ENCODE measurements around the gene RNF213. TPM values are rescaled to one million over a fixed set of nuclear protein-coding genes. Genes with fewer than 3 reads are reported as not detected.
"Not testable (repeated sequence)": the region's sequence is repeated elsewhere in the genome, so short reads cannot be mapped to it uniquely, and the experiment has no call there.

The RNF213 gene
- total and polyA plus RNA-seq, 10 of the 15 experiments (the other 5 are each of a cell fraction or from before 2014, with no cell fraction given): 18.6 to 145 (median 65.8) TPM

DNA sequence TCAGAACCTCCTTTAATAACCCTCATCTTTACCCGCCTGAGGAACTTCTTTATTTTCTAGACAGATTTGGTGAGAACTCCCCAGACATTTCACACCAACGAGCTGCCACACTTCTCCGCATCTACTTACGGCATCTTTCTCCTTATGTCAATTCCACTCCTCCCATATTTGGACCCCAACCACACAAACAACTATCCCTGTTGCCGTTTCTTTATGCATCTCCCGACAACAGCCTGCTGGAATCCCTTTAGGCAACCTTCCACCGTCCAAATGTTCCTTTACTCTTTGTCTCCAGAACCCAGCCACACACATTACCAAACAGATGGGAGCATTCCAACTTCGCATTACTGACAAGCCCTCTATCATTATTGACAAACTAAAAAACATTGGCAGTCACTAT is 145.5 kb downstream of the RNF213 start:
- ChIA-PET POLR2A (no interaction called here), SMC1A (ENCODE audit: uncharacterized antibody, unreplicated experiment) (no interaction called here)

DNA sequence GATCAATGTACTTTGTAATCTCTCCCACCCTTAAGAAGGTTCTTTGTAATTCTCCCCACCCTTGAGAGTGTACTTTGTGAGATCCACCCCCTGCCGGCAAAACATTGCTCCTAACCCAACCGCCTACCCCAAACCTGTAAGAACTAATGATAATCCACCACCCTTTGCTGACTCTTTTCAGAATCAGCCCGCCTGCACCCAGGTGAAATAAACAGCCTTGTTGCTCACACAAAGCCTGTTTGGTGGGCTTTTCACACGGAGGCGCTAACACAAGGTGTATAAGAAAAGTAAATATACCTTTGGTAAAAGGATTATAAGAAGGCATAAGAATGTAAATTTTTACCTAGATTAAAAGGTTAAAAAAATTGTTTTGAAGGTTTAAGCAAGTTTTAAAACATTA is 147.3 kb downstream of the RNF213 start:
- H3K27me3 ChIP-seq (replicated peaks in 1 of 2; ENCODE audit: control insufficient read depth in 2 of 2, insufficient read depth in 2 of 2, low read length in 1 of 2); H4K20me1 ChIP-seq (ENCODE audit: control insufficient read depth, insufficient read depth); CTCF ChIA-PET; in situ Hi-C loops (cut with MboI); DNase-seq (ENCODE audit: low read depth, low spot score); H3K9me3 ChIP-seq (replicated peaks; ENCODE audit: control insufficient read depth, insufficient read depth, low read length); H3K27ac ChIP-seq (ENCODE audit: control insufficient read depth, insufficient read depth); POLR2A ChIA-PET; RAD21 ChIA-PET (ENCODE audit: unreplicated experiment); H3K36me3 ChIP-seq (ENCODE audit: control insufficient read depth in 2 of 2, insufficient read depth in 2 of 2, low read length in 1 of 2); SMC1A ChIA-PET (ENCODE audit: uncharacterized antibody, unreplicated experiment); H3K79me2 ChIP-seq (ENCODE audit: control insufficient read depth, insufficient read depth, low read length); H3K4me1 ChIP-seq (ENCODE audit: control insufficient read depth, insufficient read depth, low read length); H3K9ac ChIP-seq (ENCODE audit: control insufficient read depth, insufficient read depth, low read length); H3K4me3 ChIP-seq; H3K4me2 ChIP-seq (ENCODE audit: control insufficient read depth, insufficient read depth); FAIRE-seq; intact Hi-C loops (cut with micrococcal nuclease; ENCODE audit: unreplicated experiment); ATAC-seq; H2AFZ ChIP-seq (ENCODE audit: control insufficient read depth, low read depth, low read length); BruUV-seq (replicated peaks): not testable (repeated sequence)
- 67% methylated on average over 5 of the region's 5 CpGs for WGBS (ENCODE audit: insufficient coverage, insufficient replicate concordance, low lambda C conversion rate, missing lambda C conversion rate)

More for the DNA sequence above, 145.5 kb downstream of the RNF213 start:
- H3K4me1 ChIP-seq (ENCODE audit: control insufficient read depth, insufficient read depth, low read length): no peaks in the 10 kb centered on the region
- H4K20me1 ChIP-seq (ENCODE audit: control insufficient read depth, insufficient read depth): no peaks in the 10 kb centered on the region
- no peak overlapping the region for H3K9ac ChIP-seq (ENCODE audit: control insufficient read depth, insufficient read depth, low read length)
- intact Hi-C loops (cut with micrococcal nuclease; ENCODE audit: unreplicated experiment) (no loop called here), in situ Hi-C loops (cut with MboI) (no loop called here)
- CTCF ChIA-PET: no interaction called here
- no peaks in the 10 kb centered on the region for H3K79me2 ChIP-seq (ENCODE audit: control insufficient read depth, insufficient read depth, low read length)
- no TSS peak for BruUV-seq (replicated peaks)
- DNase-seq (ENCODE audit: low read depth, low spot score): no peak
- H3K27me3 ChIP-seq (replicated peaks in 1 of 2; ENCODE audit: control insufficient read depth in 2 of 2, insufficient read depth in 2 of 2, low read length in 1 of 2): peaks cover 0 to 2% of the 10 kb centered on the region in 2 experiments; a peak in 1 of 4 replicates
- 51% methylated on average over 8 of the region's 8 CpGs for WGBS (ENCODE audit: insufficient coverage, insufficient replicate concordance, low lambda C conversion rate, missing lambda C conversion rate)
- no peak for FAIRE-seq
- H3K9me3 ChIP-seq (replicated peaks; ENCODE audit: control insufficient read depth, insufficient read depth, low read length): no peaks in the 10 kb centered on the region
- H3K36me3 ChIP-seq (ENCODE audit: control insufficient read depth in 2 of 2, insufficient read depth in 2 of 2, low read length in 1 of 2): no peaks in the 10 kb centered on the region
- H3K4me3 ChIP-seq: no peak overlapping the region
- TF ChIP-seq, protein P1, sequence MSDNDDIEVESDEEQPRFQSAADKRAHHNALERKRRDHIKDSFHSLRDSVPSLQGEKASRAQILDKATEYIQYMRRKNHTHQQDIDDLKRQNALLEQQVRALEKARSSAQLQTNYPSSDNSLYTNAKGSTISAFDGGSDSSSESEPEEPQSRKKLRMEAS (IDR thresholded peaks at IDR 0.05; ENCODE audit: low read depth, low read length): no peak
- TF ChIP-seq ASH2L (IDR thresholded peaks at IDR 0.05; ENCODE audit: borderline replicate concordance, low read depth) (no peak), EGR1 (IDR thresholded peaks at IDR 0.05; ENCODE audit: borderline replicate concordance in 1 of 2, low read depth in 2 of 2, low read length in 2 of 2) (no peak), HDGF (IDR thresholded peaks at IDR 0.05) (no peak), BRCA1 (IDR thresholded peaks at IDR 0.05; ENCODE audit: low read depth, low read length) (no peak), ESRRA (IDR thresholded peaks at IDR 0.05; ENCODE audit: low read length) (no peak), SIX5 (IDR thresholded peaks at IDR 0.05; ENCODE audit: low read depth, low read length, severe bottlenecking) (no peak), YBX1 (IDR thresholded peaks at IDR 0.05) (no peak), YY1 (IDR thresholded peaks at IDR 0.05; ENCODE audit: low read depth, low read length) (no peak), SRF (IDR thresholded peaks at IDR 0.05; ENCODE audit: low read depth in 2 of 2, low read length in 2 of 2) (no peak), SMARCA5 (IDR thresholded peaks at IDR 0.05) (no peak), STAT1 (conservative IDR thresholded peaks at IDR 0.05) (no peak)
- TF ChIP-seq, protein P2, sequence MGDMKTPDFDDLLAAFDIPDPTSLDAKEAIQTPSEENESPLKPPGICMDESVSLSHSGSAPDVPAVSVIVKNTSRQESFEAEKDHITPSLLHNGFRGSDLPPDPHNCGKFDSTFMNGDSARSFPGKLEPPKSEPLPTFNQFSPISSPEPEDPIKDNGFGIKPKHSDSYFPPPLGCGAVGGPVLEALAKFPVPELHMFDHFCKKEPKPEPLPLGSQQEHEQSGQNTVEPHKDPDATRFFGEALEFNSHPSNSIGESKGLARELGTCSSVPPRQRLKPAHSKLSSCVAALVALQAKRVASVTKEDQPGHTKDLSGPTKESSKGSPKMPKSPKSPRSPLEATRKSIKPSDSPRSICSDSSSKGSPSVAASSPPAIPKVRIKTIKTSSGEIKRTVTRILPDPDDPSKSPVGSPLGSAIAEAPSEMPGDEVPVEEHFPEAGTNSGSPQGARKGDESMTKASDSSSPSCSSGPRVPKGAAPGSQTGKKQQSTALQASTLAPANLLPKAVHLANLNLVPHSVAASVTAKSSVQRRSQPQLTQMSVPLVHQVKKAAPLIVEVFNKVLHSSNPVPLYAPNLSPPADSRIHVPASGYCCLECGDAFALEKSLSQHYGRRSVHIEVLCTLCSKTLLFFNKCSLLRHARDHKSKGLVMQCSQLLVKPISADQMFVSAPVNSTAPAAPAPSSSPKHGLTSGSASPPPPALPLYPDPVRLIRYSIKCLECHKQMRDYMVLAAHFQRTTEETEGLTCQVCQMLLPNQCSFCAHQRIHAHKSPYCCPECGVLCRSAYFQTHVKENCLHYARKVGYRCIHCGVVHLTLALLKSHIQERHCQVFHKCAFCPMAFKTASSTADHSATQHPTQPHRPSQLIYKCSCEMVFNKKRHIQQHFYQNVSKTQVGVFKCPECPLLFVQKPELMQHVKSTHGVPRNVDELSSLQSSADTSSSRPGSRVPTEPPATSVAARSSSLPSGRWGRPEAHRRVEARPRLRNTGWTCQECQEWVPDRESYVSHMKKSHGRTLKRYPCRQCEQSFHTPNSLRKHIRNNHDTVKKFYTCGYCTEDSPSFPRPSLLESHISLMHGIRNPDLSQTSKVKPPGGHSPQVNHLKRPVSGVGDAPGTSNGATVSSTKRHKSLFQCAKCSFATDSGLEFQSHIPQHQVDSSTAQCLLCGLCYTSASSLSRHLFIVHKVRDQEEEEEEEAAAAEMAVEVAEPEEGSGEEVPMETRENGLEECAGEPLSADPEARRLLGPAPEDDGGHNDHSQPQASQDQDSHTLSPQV (IDR thresholded peaks at IDR 0.05): no peak
- TF ChIP-seq, protein P3, sequence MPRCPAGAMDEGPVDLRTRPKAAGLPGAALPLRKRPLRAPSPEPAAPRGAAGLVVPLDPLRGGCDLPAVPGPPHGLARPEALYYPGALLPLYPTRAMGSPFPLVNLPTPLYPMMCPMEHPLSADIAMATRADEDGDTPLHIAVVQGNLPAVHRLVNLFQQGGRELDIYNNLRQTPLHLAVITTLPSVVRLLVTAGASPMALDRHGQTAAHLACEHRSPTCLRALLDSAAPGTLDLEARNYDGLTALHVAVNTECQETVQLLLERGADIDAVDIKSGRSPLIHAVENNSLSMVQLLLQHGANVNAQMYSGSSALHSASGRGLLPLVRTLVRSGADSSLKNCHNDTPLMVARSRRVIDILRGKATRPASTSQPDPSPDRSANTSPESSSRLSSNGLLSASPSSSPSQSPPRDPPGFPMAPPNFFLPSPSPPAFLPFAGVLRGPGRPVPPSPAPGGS (IDR thresholded peaks at IDR 0.05; ENCODE audit: borderline replicate concordance, insufficient read depth, low read depth, low read length, poor library complexity, severe bottlenecking): no peak
- TF ChIP-seq, protein P4, sequence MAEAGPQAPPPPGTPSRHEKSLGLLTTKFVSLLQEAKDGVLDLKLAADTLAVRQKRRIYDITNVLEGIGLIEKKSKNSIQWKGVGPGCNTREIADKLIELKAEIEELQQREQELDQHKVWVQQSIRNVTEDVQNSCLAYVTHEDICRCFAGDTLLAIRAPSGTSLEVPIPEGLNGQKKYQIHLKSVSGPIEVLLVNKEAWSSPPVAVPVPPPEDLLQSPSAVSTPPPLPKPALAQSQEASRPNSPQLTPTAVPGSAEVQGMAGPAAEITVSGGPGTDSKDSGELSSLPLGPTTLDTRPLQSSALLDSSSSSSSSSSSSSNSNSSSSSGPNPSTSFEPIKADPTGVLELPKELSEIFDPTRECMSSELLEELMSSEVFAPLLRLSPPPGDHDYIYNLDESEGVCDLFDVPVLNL (IDR thresholded peaks at IDR 0.05; ENCODE audit: low read depth, low read length): no peak
- no peak overlapping the region for H3K4me2 ChIP-seq (ENCODE audit: control insufficient read depth, insufficient read depth)
- H2AFZ ChIP-seq (ENCODE audit: control insufficient read depth, low read depth, low read length): no peak overlapping the region
- no peak overlapping the region for H3K27ac ChIP-seq (ENCODE audit: control insufficient read depth, insufficient read depth)
- no peak for ATAC-seq
- RAD21 ChIA-PET (ENCODE audit: unreplicated experiment): no interaction called here

Measured in GM12878 (cell line).